ENCODE results near the gene KCNIP2. TPM values are rescaled to one million over a fixed set of nuclear protein-coding genes. Genes with fewer than 3 reads are reported as not detected.

The KCNIP2 gene
- total RNA-seq, 1 experiment from 2014 or later: 3.0 TPM

DNA sequence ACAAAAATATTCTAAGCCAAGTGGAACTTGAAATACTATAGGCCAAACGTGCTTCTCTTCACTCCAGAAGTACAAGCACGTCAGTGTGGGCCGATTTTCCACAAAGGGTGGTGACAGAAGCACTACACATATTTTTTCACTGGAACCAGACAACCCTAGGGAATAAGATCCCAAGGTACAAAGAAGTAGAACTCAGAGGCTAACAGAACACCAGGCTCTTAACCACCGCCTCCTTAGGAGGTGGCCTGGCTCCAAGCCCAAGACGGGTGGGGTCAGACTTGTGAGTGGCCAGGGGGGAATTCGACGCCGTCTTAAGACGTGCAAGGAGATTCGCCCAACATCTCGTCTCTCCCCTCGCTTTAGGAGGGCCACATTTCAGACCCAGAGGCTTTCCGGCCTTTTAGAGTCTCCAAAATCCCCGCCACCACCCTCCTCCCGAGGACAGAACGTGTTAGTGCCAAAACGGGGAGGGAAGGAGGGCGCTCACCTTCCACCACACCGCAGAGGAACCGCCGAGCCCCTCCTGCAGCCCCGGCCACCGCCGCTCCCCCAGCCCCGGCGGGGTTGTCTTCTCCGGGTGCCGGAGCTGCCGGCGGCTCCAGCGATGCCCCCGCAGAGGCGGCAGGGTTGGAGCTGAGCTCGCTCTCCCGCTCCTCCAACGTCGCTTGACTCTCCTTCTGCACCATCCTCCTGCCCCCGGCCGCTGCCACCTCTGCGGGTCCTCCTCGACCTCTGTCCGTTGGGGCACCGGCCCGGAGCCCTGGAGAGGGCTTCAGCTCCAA is 26.1 kb downstream of the KCNIP2 start:
- Histone ChIP-seq H3K79me1 (ENCODE audit: insufficient read depth, low read depth, low read length, poor library complexity, severe bottlenecking) (no peaks in the 10 kb centered on the region), H2BK120ac (ENCODE audit: low read depth, low read length, poor library complexity, severe bottlenecking) (no peak overlapping the region), H3K9me3 (ENCODE audit: control insufficient read depth, low read depth, low read length) (no peaks in the 10 kb centered on the region), H3K9ac (ENCODE audit: extremely low read depth, insufficient read length, low read length) (peak overlapping the region; percentile 93), H4K8ac (replicated peaks; ENCODE audit: insufficient read length, low read depth, low read length) (no peak overlapping the region), H3K4ac (ENCODE audit: low read depth, low read length) (no peak overlapping the region), H3K79me2 (ENCODE audit: insufficient read depth, low read length) (peaks cover 40% of the 10 kb centered on the region), H2AFZ (ENCODE audit: low read length) (no peak overlapping the region), H2BK20ac (ENCODE audit: low read depth, low read length, poor library complexity, severe bottlenecking) (no peak overlapping the region), H3K14ac (ENCODE audit: insufficient read depth, low read length) (peak overlapping the region; percentile 79), H3T11ph (ENCODE audit: low read length) (no peak overlapping the region), H4K20me1 (ENCODE audit: control insufficient read depth, insufficient read depth, insufficient read length) (no peaks in the 10 kb centered on the region), H4K5ac (ENCODE audit: insufficient read length, low read depth, low read length) (no peak overlapping the region), H2AK5ac (ENCODE audit: insufficient read length, low read length) (no peak overlapping the region), H2BK12ac (ENCODE audit: insufficient read length, low read depth, low read length) (no peak overlapping the region), H4K91ac (ENCODE audit: insufficient read length, low read depth, low read length) (no peak overlapping the region), H3K23me2 (ENCODE audit: insufficient read length, low read depth, low read length, poor library complexity, severe bottlenecking) (peaks cover 12% of the 10 kb centered on the region), H3K56ac (ENCODE audit: insufficient read length, low read depth, low read length) (peak overlapping the region; percentile 38), H3K27ac (ENCODE audit: insufficient read length, low read depth, low read length) (peak overlapping the region; percentile 90), H3K18ac (ENCODE audit: insufficient read length, low read depth, low read length) (peak overlapping the region; percentile 31), H3K27me3 (ENCODE audit: insufficient read depth, low read length) (no peaks in the 10 kb centered on the region), H3K23ac (ENCODE audit: insufficient read length, low read depth, low read length) (no peak overlapping the region), H3K4me1 (ENCODE audit: insufficient read depth, low read length) (peaks cover 4% of the 10 kb centered on the region; the same call in 1 of the 2 replicates), H2BK5ac (ENCODE audit: insufficient read length, low read length) (no peak overlapping the region), H2BK15ac (ENCODE audit: low read depth, low read length) (no peak overlapping the region), H3K4me2 (ENCODE audit: insufficient read depth, insufficient read length, low read length) (peak overlapping the region; percentile 96)
- Mint-ChIP-seq H3K27me3 (ENCODE audit: low read depth) (no peaks in the 10 kb centered on the region), H3K27ac (peak overlapping the region; percentile 100), H3K4me1 (peaks cover 29 to 35% of the 10 kb centered on the region in 2 experiments), H3K9me3 (no peaks in the 10 kb centered on the region), H3K36me3 (ENCODE audit: insufficient read depth in 1 of 3, low read depth in 3 of 3) (peaks cover 4 to 20% (median 10%) of the 10 kb centered on the region in 3 experiments; a peak in 6 of 7 replicates), H3K4me3 (peak overlapping the region; percentile 92 to 97)
- no CpG with 5 or more reads among the region's 44 CpGs for WGBS (ENCODE audit: extremely low coverage, insufficient read length, low lambda C conversion rate)
- TF ChIP-seq CTCF (conservative IDR thresholded peaks at IDR 0.05): no peak
- peak; percentile 49 for DNase-seq

Data from H9 (cell line).